ENCODE results near the gene PLXNA4.

- no peak for TF ChIP-seq CTCF (IDR thresholded peaks at IDR 0.05; ENCODE audit: poor library complexity)
- no peak for TF ChIP-seq EZH2 (IDR thresholded peaks at IDR 0.05; ENCODE audit: borderline replicate concordance)
- no peak for TF ChIP-seq EZH2phosphoT487 (IDR thresholded peaks at IDR 0.05; ENCODE audit: low read depth, severe bottlenecking, unreplicated experiment)
Measured at GRCh38 chr7:132495936-132496335, 80.3 kb downstream of the PLXNA4 start.

Measured in hepatocyte (in vitro differentiated cells).